MM.1S (cell line): ENCODE measurements around the gene WDR26.
"Not testable (repeated sequence)": the region's sequence is repeated elsewhere in the genome, so short reads cannot be mapped to it uniquely, and the experiment has no call there.

Source experiments
- DNase-seq: peaks from one replicate; pipeline ENCODE4 v3.0.0-alpha.2; 2015
- H2AFZ ChIP-seq: fragments of 300-600 bp; sonication (generic); 2 replicates; pipeline ENCODE4 v1.6.0; 2016; ENCODE audit warnings: antibody characterized with exemption, low read length
- H3F3A ChIP-seq: fragments of 300-600 bp; sonication (generic); 2 replicates; pipeline ENCODE4 v1.6.1; 2016; ENCODE audit warnings: mild to moderate bottlenecking, antibody characterized with exemption, low read length, moderate library complexity, mixed read lengths; ENCODE audit not compliant: insufficient read depth
- H3K27ac ChIP-seq: fragments of 300-600 bp; sonication (generic); 2 replicates; pipeline ENCODE4 v1.5.1; 2016; ENCODE audit warnings: mild to moderate bottlenecking, low read length
- H3K27me3 ChIP-seq: fragments of 300-600 bp; sonication (generic); replicated peaks from 2 replicates; pipeline ENCODE4 v1.6.0; 2016; ENCODE audit warnings: low read length; ENCODE audit not compliant: insufficient read depth
- H3K36me3 ChIP-seq: fragments of 300-600 bp; sonication (generic); replicated peaks from 2 replicates; pipeline ENCODE4 v1.6.1; 2016; ENCODE audit warnings: mild to moderate bottlenecking, low read length, mixed read lengths; ENCODE audit not compliant: insufficient read depth
- H3K4me1 ChIP-seq: fragments of 300-600 bp; sonication (generic); 2 replicates; pipeline ENCODE4 v1.6.1; 2016; ENCODE audit warnings: low read length, mixed read lengths
- H3K4me2 ChIP-seq: fragments of 300-600 bp; sonication (generic); 2 replicates; pipeline ENCODE4 v1.6.0; 2016; ENCODE audit warnings: low read depth, low read length
- H3K4me3 ChIP-seq: fragments of 300-600 bp; sonication (generic); 2 replicates; pipeline ENCODE4 v1.5.1; 2016; ENCODE audit warnings: low read length, mixed read lengths
- H3K79me2 ChIP-seq: fragments of 300-600 bp; sonication (generic); 2 replicates; pipeline ENCODE4 v1.6.1; 2016; ENCODE audit warnings: mixed run types, low read length, mixed read lengths
- H3K9ac ChIP-seq: fragments of 300-600 bp; sonication (generic); 2 replicates; pipeline ENCODE4 v1.6.1; 2016; ENCODE audit warnings: low read length, mixed read lengths
- H3K9me2 ChIP-seq: fragments of 300-600 bp; sonication (generic); replicated peaks from 2 replicates; pipeline ENCODE4 v1.6.1; 2016; ENCODE audit warnings: mild to moderate bottlenecking, low read length, mixed read lengths; ENCODE audit not compliant: insufficient read depth
- H3K9me3 ChIP-seq: fragments of 300-600 bp; sonication (generic); replicated peaks from 2 replicates; pipeline ENCODE4 v1.6.1; 2016; ENCODE audit warnings: mild to moderate bottlenecking, low read length, mixed read lengths; ENCODE audit not compliant: insufficient read depth
- H4K20me1 ChIP-seq: fragments of 300-600 bp; sonication (generic); 2 replicates; pipeline ENCODE4 v1.6.1; 2016; ENCODE audit warnings: mild to moderate bottlenecking, low read length, moderate library complexity, mixed read lengths; ENCODE audit not compliant: insufficient read depth
- CTCF ChIP-seq: fragments of 300-600 bp; sonication (generic); IDR thresholded peaks from 2 replicates; pipeline ENCODE4 v1.5.1; 2016; ENCODE audit warnings: antibody characterized with exemption, low read length, mixed read lengths
- EZH2 ChIP-seq: fragments of 300-600 bp; sonication (generic); optimal IDR thresholded peaks from 2 replicates; pipeline ENCODE3; 2017; ENCODE audit warnings: low read depth, mild to moderate bottlenecking, antibody characterized with exemption, low read length, mixed read lengths
- EZH2phosphoT487 ChIP-seq: fragments of 300-600 bp; sonication (generic); IDR thresholded peaks from 2 replicates; pipeline ENCODE4 v1.6.1; 2018; ENCODE audit warnings: antibody characterized with exemption, low read length

Gene WDR26

GRCh38 chr1:224353975-224354925, 80.3 kb downstream of the WDR26 start:
- Histone ChIP-seq H3K4me3 (no peak overlapping the region), H3K36me3 (no peaks in the 10 kb centered on the region), H4K20me1 (no peaks in the 10 kb centered on the region), H3K27me3 (no peaks in the 10 kb centered on the region), H3K9me2 (no peaks in the 10 kb centered on the region), H3K27ac (no peak overlapping the region), H3K4me2 (no peak overlapping the region), H3K9me3 (no peaks in the 10 kb centered on the region), H3K79me2 (peaks cover 23% of the 10 kb centered on the region), H3K4me1 (peaks cover 9% of the 10 kb centered on the region), H3K9ac (no peak overlapping the region), H3F3A (no peaks in the 10 kb centered on the region), H2AFZ (no peak overlapping the region)
- TF ChIP-seq EZH2 (no peak), EZH2phosphoT487 (no peak), CTCF (no peak)
- no peak for DNase-seq

DNA sequence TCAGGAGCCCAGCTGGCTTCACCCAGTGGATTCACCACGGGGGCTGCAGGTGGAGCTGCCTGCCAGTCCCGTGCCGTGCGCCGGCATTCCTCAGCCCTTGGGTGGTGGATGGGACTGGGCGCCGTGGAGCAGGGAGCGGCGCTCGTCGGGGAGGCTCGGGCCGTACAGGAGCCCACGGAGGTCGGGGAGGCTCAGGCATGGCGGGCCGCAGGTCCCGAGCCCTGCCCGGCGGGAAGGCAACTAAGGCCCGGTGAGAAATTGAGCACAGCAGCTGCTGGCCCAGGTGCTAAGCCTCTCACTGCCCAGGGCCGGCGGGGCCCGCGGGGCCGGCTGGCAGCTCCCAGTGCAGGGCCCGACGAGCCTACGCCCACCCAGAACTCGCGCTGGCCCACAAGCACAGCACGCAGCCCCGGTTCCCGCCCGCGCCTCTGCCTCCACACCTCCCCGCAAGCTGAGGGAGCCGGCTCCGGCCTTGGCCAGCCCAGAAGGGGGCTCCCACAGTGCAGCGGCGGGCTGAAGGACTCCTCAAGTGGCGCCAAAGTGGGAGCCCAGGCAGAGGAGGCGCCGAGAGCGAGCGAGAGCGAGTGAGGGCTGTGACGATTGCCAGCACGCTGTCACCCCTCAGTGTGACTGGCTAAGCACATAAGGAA, 82.0 kb downstream of the WDR26 start:
- not testable (repeated sequence) for H3K9ac ChIP-seq, H3K27me3 ChIP-seq, H4K20me1 ChIP-seq, H3K79me2 ChIP-seq, H3K9me3 ChIP-seq, H2AFZ ChIP-seq, H3K36me3 ChIP-seq, H3K9me2 ChIP-seq, H3K4me2 ChIP-seq, H3K4me3 ChIP-seq, H3K4me1 ChIP-seq, H3K27ac ChIP-seq, DNase-seq, H3F3A ChIP-seq

DNA sequence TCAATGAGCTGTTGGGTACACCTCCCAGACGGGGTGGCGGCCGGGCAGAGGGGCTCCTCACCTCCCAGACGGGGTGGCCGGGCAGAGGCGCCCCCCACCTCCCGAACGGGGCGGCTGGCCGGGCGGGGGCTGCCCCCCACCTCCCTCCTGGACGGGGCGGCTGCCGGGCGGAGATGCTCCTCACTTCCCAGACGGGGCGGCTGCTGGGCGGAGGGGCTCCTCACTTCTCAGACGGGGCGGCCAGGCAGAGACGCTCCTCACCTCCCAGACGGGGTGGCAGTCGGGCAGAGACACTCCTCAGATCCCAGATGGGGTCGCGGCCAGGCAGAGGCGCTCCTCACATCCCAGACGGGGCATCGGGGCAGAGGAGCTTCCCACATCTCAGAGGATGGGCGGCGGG, 84.9 kb downstream of the WDR26 start:
- not testable (repeated sequence) for H4K20me1 ChIP-seq, H3K27me3 ChIP-seq, H3K4me2 ChIP-seq, H3K36me3 ChIP-seq, H3K9ac ChIP-seq, H3K27ac ChIP-seq, H3K9me2 ChIP-seq, H3F3A ChIP-seq, H3K79me2 ChIP-seq, DNase-seq, H3K4me1 ChIP-seq, H2AFZ ChIP-seq, H3K4me3 ChIP-seq, H3K9me3 ChIP-seq

DNA sequence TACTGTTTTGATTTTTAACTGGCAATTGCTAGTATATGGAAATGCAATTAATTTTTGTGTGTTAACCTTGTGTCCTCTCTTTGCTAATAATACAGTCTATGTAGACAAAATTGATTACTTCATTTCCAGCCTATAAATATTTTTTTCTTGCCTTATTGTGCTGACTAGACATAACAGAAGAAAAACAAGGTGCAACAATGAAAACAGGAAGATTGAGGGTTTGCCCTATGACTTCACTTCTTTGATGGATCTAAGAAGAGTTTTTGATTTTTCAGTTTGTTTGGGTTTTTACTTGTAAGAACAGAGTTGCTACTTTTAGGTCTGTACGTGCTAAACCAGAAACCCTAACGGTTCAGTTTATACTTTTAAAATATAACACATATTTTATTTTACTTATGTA, 86.5 kb downstream of the WDR26 start:
- Histone ChIP-seq H3K4me1 (no peaks in the 10 kb centered on the region), H3K9ac (no peak overlapping the region), H2AFZ (no peak overlapping the region), H3K79me2 (no peaks in the 10 kb centered on the region), H3K27ac (no peak overlapping the region), H3K9me2 (no peaks in the 10 kb centered on the region), H3K9me3 (no peaks in the 10 kb centered on the region), H3K4me2 (no peak overlapping the region), H3K36me3 (no peaks in the 10 kb centered on the region), H3K27me3 (no peaks in the 10 kb centered on the region), H4K20me1 (no peaks in the 10 kb centered on the region), H3K4me3 (no peak overlapping the region), H3F3A (no peaks in the 10 kb centered on the region)
- no peak for DNase-seq
- no peak for TF ChIP-seq EZH2phosphoT487
